GM12892 (cell line): ENCODE results near the gene MAST3.

Experiments used
- POLR2A ChIP-seq: IDR thresholded peaks from 2 replicates; pipeline ENCODE4 v1.6.1; 2011; ENCODE audit warnings: low read depth, low read length, control low read depth
- POLR2AphosphoS5 ChIP-seq: IDR thresholded peaks from 2 replicates; pipeline ENCODE4 v1.6.1; 2011; ENCODE audit warnings: low read depth, low read length, control low read depth
- TAF1 ChIP-seq: IDR thresholded peaks from 2 replicates; pipeline ENCODE4 v1.6.1; 2011; ENCODE audit warnings: low read depth, mild to moderate bottlenecking, control low read depth, low read length, borderline replicate concordance

DNA sequence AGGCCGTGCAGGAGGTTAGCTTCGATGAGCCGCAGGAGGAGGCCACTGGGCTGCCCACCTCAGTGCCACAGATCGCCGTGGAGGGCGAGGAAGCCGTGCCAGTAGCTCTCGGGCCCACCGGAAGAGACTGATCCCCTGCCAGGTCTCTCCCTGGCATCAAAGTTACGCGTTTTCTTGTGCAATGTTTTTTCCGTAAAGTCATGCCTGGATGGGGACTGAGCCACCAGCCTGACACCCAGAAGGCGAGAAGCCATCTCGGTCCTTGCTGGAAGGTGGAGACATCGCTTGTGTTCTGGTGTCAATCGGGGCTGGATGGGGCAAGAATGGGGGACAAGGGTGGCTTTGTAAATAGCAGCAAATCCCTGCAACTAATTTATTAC, 52.0 kb downstream of the MAST3 start:
- TF ChIP-seq POLR2A, result no peak
- no peak for TF ChIP-seq POLR2AphosphoS5
- no peak for TF ChIP-seq TAF1
